ENCODE results near the gene CHGA. TPM values are rescaled to one million over a fixed set of nuclear protein-coding genes. Genes with fewer than 3 reads are reported as not detected.
A peak's percentile ranks its signal among the peaks of the same experiment; 100 is the strongest.

The CHGA gene
- total and polyA plus RNA-seq, 2 of the 13 experiments (the other 11 are each of a cell fraction or from before 2014, with no cell fraction given), result not detected

DNA sequence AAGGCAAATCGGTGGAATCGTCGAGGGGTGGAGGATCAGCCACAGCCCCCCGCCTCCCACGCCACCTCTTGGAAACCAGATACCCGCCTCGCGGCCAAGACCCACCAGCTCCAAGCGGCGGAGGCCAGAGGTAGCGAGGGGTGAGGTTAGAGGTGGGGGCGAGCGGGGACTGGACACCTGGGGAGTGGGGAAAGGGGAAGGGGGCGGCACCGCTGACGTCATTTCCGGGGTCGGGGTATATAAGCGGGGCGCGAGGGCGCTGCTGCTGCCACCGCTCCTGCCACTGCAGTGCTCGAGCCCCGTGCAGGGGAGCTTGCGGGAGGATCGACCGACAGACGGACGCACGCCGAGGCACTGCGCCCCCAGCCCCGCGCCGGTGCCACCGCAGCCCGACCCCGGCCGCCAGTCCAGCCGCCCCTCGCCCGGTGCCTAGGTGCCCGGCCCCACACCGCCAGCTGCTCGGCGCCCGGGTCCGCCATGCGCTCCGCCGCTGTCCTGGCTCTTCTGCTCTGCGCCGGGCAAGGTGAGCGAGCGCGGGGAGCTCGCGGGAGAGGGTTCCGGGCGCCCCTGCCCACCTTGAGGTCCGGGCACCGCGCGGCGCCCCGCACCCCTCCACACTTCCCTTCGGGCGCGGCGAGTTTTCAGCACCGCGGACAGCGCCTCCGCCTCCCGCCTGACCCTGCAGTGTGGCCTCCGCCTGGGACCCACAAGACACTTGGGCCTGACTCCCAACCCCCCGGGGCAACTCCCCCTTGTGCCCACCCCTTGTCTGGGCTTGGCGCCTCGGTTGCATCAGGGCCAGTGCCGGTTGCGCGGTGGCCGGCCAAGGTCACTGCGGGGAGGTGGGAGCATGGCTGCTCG is at the start of gene CHGA (continued):
- TF ChIP-seq, protein P1, sequence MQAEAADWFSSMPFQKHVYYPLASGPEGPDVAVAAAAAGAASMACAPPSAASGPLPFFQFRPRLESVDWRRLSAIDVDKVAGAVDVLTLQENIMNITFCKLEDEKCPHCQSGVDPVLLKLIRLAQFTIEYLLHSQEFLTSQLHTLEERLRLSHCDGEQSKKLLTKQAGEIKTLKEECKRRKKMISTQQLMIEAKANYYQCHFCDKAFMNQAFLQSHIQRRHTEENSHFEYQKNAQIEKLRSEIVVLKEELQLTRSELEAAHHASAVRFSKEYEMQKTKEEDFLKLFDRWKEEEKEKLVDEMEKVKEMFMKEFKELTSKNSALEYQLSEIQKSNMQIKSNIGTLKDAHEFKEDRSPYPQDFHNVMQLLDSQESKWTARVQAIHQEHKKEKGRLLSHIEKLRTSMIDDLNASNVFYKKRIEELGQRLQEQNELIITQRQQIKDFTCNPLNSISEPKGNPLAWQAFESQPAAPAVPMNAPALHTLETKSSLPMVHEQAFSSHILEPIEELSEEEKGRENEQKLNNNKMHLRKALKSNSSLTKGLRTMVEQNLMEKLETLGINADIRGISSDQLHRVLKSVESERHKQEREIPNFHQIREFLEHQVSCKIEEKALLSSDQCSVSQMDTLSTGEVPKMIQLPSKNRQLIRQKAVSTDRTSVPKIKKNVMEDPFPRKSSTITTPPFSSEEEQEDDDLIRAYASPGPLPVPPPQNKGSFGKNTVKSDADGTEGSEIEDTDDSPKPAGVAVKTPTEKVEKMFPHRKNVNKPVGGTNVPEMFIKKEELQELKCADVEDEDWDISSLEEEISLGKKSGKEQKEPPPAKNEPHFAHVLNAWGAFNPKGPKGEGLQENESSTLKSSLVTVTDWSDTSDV (CRISPR knock-in tag; IDR thresholded peaks at IDR 0.05), result peak; percentile 87; the same call in 1 of the 2 replicates
- TF ChIP-seq ZNF367 (CRISPR knock-in tag; IDR thresholded peaks at IDR 0.05; ENCODE audit: borderline replicate concordance) (peak; percentile 81; the same call in 1 of the 2 replicates), BORCS8-MEF2B (CRISPR knock-in tag; IDR thresholded peaks at IDR 0.05) (peak; percentile 97), ZNF607 (CRISPR knock-in tag; IDR thresholded peaks at IDR 0.05; ENCODE audit: borderline replicate concordance) (peak; percentile 97), NAIF1 (CRISPR knock-in tag; IDR thresholded peaks at IDR 0.05; ENCODE audit: borderline replicate concordance) (no peak; the same call in 1 of the 2 replicates), ZNF788 (CRISPR knock-in tag; IDR thresholded peaks at IDR 0.05; ENCODE audit: borderline replicate concordance) (peak; percentile 59; the same call in 1 of the 2 replicates), ZNF282 (IDR thresholded peaks at IDR 0.05; ENCODE audit: partially characterized antibody) (no peak), ZNF660 (CRISPR knock-in tag; IDR thresholded peaks at IDR 0.05; ENCODE audit: borderline replicate concordance, low read depth) (no peak), CCAR2 (optimal IDR thresholded peaks at IDR 0.05; ENCODE audit: low read depth, low read length) (no peak), ESRRA (CRISPR knock-in tag; IDR thresholded peaks at IDR 0.05; ENCODE audit: low read depth) (peak; percentile 65; the same call in 1 of the 2 replicates)
- TF ChIP-seq, protein P2, sequence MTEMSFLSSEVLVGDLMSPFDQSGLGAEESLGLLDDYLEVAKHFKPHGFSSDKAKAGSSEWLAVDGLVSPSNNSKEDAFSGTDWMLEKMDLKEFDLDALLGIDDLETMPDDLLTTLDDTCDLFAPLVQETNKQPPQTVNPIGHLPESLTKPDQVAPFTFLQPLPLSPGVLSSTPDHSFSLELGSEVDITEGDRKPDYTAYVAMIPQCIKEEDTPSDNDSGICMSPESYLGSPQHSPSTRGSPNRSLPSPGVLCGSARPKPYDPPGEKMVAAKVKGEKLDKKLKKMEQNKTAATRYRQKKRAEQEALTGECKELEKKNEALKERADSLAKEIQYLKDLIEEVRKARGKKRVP (CRISPR knock-in tag; IDR thresholded peaks at IDR 0.05), result peak in 1 of 2 experiments; percentile 55; a peak in 2 of 4 replicates
- TF ChIP-seq, protein P3, sequence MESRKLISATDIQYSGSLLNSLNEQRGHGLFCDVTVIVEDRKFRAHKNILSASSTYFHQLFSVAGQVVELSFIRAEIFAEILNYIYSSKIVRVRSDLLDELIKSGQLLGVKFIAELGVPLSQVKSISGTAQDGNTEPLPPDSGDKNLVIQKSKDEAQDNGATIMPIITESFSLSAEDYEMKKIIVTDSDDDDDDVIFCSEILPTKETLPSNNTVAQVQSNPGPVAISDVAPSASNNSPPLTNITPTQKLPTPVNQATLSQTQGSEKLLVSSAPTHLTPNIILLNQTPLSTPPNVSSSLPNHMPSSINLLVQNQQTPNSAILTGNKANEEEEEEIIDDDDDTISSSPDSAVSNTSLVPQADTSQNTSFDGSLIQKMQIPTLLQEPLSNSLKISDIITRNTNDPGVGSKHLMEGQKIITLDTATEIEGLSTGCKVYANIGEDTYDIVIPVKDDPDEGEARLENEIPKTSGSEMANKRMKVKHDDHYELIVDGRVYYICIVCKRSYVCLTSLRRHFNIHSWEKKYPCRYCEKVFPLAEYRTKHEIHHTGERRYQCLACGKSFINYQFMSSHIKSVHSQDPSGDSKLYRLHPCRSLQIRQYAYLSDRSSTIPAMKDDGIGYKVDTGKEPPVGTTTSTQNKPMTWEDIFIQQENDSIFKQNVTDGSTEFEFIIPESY (CRISPR knock-in tag; IDR thresholded peaks at IDR 0.05), result no peak
- TF ChIP-seq, protein P4, sequence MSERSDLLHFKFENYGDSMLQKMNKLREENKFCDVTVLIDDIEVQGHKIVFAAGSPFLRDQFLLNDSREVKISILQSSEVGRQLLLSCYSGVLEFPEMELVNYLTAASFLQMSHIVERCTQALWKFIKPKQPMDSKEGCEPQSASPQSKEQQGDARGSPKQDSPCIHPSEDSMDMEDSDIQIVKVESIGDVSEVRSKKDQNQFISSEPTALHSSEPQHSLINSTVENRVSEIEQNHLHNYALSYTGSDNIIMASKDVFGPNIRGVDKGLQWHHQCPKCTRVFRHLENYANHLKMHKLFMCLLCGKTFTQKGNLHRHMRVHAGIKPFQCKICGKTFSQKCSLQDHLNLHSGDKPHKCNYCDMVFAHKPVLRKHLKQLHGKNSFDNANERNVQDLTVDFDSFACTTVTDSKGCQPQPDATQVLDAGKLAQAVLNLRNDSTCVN (CRISPR knock-in tag; IDR thresholded peaks at IDR 0.05; ENCODE audit: borderline replicate concordance), result peak; percentile 90
- TF ChIP-seq, protein P5, sequence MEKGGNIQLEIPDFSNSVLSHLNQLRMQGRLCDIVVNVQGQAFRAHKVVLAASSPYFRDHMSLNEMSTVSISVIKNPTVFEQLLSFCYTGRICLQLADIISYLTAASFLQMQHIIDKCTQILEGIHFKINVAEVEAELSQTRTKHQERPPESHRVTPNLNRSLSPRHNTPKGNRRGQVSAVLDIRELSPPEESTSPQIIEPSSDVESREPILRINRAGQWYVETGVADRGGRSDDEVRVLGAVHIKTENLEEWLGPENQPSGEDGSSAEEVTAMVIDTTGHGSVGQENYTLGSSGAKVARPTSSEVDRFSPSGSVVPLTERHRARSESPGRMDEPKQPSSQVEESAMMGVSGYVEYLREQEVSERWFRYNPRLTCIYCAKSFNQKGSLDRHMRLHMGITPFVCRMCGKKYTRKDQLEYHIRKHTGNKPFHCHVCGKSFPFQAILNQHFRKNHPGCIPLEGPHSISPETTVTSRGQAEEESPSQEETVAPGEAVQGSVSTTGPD (CRISPR knock-in tag; IDR thresholded peaks at IDR 0.05), result no peak
- TF ChIP-seq, protein P6, sequence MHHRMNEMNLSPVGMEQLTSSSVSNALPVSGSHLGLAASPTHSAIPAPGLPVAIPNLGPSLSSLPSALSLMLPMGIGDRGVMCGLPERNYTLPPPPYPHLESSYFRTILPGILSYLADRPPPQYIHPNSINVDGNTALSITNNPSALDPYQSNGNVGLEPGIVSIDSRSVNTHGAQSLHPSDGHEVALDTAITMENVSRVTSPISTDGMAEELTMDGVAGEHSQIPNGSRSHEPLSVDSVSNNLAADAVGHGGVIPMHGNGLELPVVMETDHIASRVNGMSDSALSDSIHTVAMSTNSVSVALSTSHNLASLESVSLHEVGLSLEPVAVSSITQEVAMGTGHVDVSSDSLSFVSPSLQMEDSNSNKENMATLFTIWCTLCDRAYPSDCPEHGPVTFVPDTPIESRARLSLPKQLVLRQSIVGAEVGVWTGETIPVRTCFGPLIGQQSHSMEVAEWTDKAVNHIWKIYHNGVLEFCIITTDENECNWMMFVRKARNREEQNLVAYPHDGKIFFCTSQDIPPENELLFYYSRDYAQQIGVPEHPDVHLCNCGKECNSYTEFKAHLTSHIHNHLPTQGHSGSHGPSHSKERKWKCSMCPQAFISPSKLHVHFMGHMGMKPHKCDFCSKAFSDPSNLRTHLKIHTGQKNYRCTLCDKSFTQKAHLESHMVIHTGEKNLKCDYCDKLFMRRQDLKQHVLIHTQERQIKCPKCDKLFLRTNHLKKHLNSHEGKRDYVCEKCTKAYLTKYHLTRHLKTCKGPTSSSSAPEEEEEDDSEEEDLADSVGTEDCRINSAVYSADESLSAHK (CRISPR knock-in tag; IDR thresholded peaks at IDR 0.05; ENCODE audit: borderline replicate concordance), result 0 out of 2 replicates have a peak, but pooled peaks have one; percentile 75
